Measurements from ENCODE around the gene WDR49. TPM values are rescaled to one million over a fixed set of nuclear protein-coding genes. Genes with fewer than 3 reads are reported as not detected.

WDR49 gene
- total RNA-seq, 1 experiment from 2014 or later = 1.3 TPM

GRCh38 chr3:167493244-167493643 is 160.5 kb downstream of the WDR49 start:
- WGBS (ENCODE audit: extremely low coverage, insufficient read length, low lambda C conversion rate) = no CpG with 5 or more reads among the region's 3 CpGs
- DNase-seq = peak; percentile 69
- Histone ChIP-seq H3K27ac (ENCODE audit: insufficient read length, low read depth, low read length) (no peak overlapping the region), H2AFZ (ENCODE audit: low read length) (no peak overlapping the region), H3K23me2 (ENCODE audit: insufficient read length, low read depth, low read length, poor library complexity, severe bottlenecking) (no peaks in the 10 kb centered on the region), H3T11ph (ENCODE audit: low read length) (no peak overlapping the region), H2BK12ac (ENCODE audit: insufficient read length, low read depth, low read length) (no peak overlapping the region), H3K23ac (ENCODE audit: insufficient read length, low read depth, low read length) (no peak overlapping the region), H3K79me2 (ENCODE audit: insufficient read depth, low read length) (no peaks in the 10 kb centered on the region), H3K4me2 (ENCODE audit: insufficient read depth, insufficient read length, low read length) (no peak overlapping the region), H3K79me1 (ENCODE audit: insufficient read depth, low read depth, low read length, poor library complexity, severe bottlenecking) (no peaks in the 10 kb centered on the region), H3K4ac (ENCODE audit: low read depth, low read length) (no peak overlapping the region), H2BK15ac (ENCODE audit: low read depth, low read length) (no peak overlapping the region), H3K56ac (ENCODE audit: insufficient read length, low read depth, low read length) (no peak overlapping the region), H3K4me1 (ENCODE audit: insufficient read depth, low read length) (peaks cover 12% of the 10 kb centered on the region; the same call in 1 of the 2 replicates), H2BK120ac (ENCODE audit: low read depth, low read length, poor library complexity, severe bottlenecking) (no peak overlapping the region), H4K5ac (ENCODE audit: insufficient read length, low read depth, low read length) (no peak overlapping the region), H4K20me1 (ENCODE audit: control insufficient read depth, insufficient read depth, insufficient read length) (no peaks in the 10 kb centered on the region), H2BK5ac (ENCODE audit: insufficient read length, low read length) (no peak overlapping the region), H3K27me3 (ENCODE audit: insufficient read depth, low read length) (no peaks in the 10 kb centered on the region), H4K8ac (replicated peaks; ENCODE audit: insufficient read length, low read depth, low read length) (no peak overlapping the region), H2AK5ac (ENCODE audit: insufficient read length, low read length) (no peak overlapping the region), H3K9me3 (ENCODE audit: control insufficient read depth, low read depth, low read length) (no peaks in the 10 kb centered on the region), H3K14ac (ENCODE audit: insufficient read depth, low read length) (no peak overlapping the region), H2BK20ac (ENCODE audit: low read depth, low read length, poor library complexity, severe bottlenecking) (no peak overlapping the region), H3K18ac (ENCODE audit: insufficient read length, low read depth, low read length) (no peak overlapping the region), H3K9ac (ENCODE audit: extremely low read depth, insufficient read length, low read length) (no peak overlapping the region), H4K91ac (ENCODE audit: insufficient read length, low read depth, low read length) (no peak overlapping the region)
- no peaks in the 10 kb centered on the region for H3K9me3 Mint-ChIP-seq
- peaks cover 2% of the 10 kb centered on the region for H3K27me3 Mint-ChIP-seq (ENCODE audit: low read depth)
- H3K36me3 Mint-ChIP-seq (ENCODE audit: insufficient read depth in 1 of 3, low read depth in 3 of 3) = no peaks in the 10 kb centered on the region
- no peak overlapping the region for H3K27ac Mint-ChIP-seq
- TF ChIP-seq CTCF (conservative IDR thresholded peaks at IDR 0.05) = peak; percentile 87
- H3K4me1 Mint-ChIP-seq = peaks cover 30 to 32% of the 10 kb centered on the region in 2 experiments
- H3K4me3 Mint-ChIP-seq = no peak overlapping the region

All from H9 (cell line).